Measurements from ENCODE around the gene PLIN5. TPM values are rescaled to one million over a fixed set of nuclear protein-coding genes. Genes with fewer than 3 reads are reported as not detected.

Gene PLIN5
- total RNA-seq, 4 donors from 2014 or later, result 12.0 to 26.7 (median 19.1) TPM

GRCh38 chr19:4559569-4559968 lies 24.5 kb upstream of the PLIN5 start, which contains the start of gene SEMA6B:
TSS of gene SEMA6B (minus strand) at chr19:4559684. CDS start at chr19:4558457, 1,227 bp downstream.
- WGBS, 2 donors, result 64 to 71% methylated on average over 13 of the region's 13 CpGs

GRCh38 chr19:4557971-4558941 lies 23.2 kb upstream of the PLIN5 start:
- 29% methylated on average over 37 to 44 of the region's 44 CpGs for WGBS, 2 donors
- TF ChIP-seq EP300 (IDR thresholded peaks at IDR 0.05) (no peak), POLR2A (IDR thresholded peaks at IDR 0.05) (no peak), CTCF (IDR thresholded peaks at IDR 0.05) (peak; percentile 90 to 100 (median 99))
- H3K36me3 ChIP-seq, result no peaks in the 10 kb centered on the region
- no peak for DNase-seq (ENCODE audit: low spot score in 2 of 2)
- peaks cover 0 to 4% (median 0%) of the 10 kb centered on the region in 4 donors for H3K4me1 ChIP-seq
- no peaks in the 10 kb centered on the region for H3K9me3 ChIP-seq
- peaks cover 0 to 8% of the 10 kb centered on the region in 2 donors for H3K27me3 ChIP-seq
- H3K4me3 ChIP-seq, result peak overlapping the region in 2 of 4 donors; percentile 7 to 42
- H3K27ac ChIP-seq, result peak overlapping the region in 1 of 4 donors; percentile 66

More at GRCh38 chr19:4559569-4559968, 24.5 kb upstream of the PLIN5 start, which contains the start of gene SEMA6B:
- TF ChIP-seq POLR2A (IDR thresholded peaks at IDR 0.05) (no peak), EP300 (IDR thresholded peaks at IDR 0.05) (peak in 1 of 2 donors; percentile 73)
- Histone ChIP-seq H3K4me1 (peaks cover 0 to 4% (median 0%) of the 10 kb centered on the region in 4 donors), H3K27me3 (peaks cover 0 to 8% of the 10 kb centered on the region in 2 donors), H3K27ac (peak within 1 kb of the TSS in 2 of 4 donors; percentile 36 to 66), H3K4me3 (peak within 1 kb of the TSS in 3 of 4 donors; percentile 7 to 42 (median 18)), H3K36me3 (no peaks in the 10 kb centered on the region), H3K9me3 (no peaks in the 10 kb centered on the region)
- DNase-seq (ENCODE audit: low spot score in 2 of 2), result peak in 1 of 2 donors; percentile 37

- Histone ChIP-seq H3K4me1 (peaks cover 0 to 4% (median 0%) of the 10 kb centered on the region in 4 donors), H3K9me3 (no peaks in the 10 kb centered on the region), H3K36me3 (no peaks in the 10 kb centered on the region), H3K4me3 (peak overlapping the region in 1 of 4 donors; percentile 42), H3K27me3 (peaks cover 0 to 8% of the 10 kb centered on the region in 2 donors), H3K27ac (no peak overlapping the region)
- no peak for DNase-seq (ENCODE audit: low spot score in 2 of 2)
- WGBS, 2 donors, result 83 to 84% methylated on average over 33 of the region's 33 CpGs
- TF ChIP-seq POLR2A (IDR thresholded peaks at IDR 0.05) (no peak), CTCF (IDR thresholded peaks at IDR 0.05) (peak in 1 of 5 experiments; percentile 8)
These were observed 22.3 kb upstream of the PLIN5 start for GRCh38 chr19:4557144-4557970.

- DNase-seq (ENCODE audit: low spot score in 2 of 2), result no peak
- Histone ChIP-seq H3K9me3 (no peaks in the 10 kb centered on the region), H3K4me3 (no peak overlapping the region), H3K4me1 (peaks cover 0 to 4% (median 0%) of the 10 kb centered on the region in 4 donors), H3K27ac (no peak overlapping the region), H3K36me3 (no peaks in the 10 kb centered on the region), H3K27me3 (peaks cover 0 to 8% of the 10 kb centered on the region in 2 donors)
- WGBS, 2 donors, result 73 to 79% methylated on average over 23 to 24 of the region's 25 CpGs
- no peak for TF ChIP-seq CTCF (IDR thresholded peaks at IDR 0.05)
- no peak for TF ChIP-seq EP300 (IDR thresholded peaks at IDR 0.05)
- no peak for TF ChIP-seq POLR2A (IDR thresholded peaks at IDR 0.05)
These were observed 21.6 kb upstream of the PLIN5 start for GRCh38 chr19:4556597-4557127.

Measured in tibial nerve (tissue), 4 donors.